GM19099 (cell line): ENCODE results near the gene TAP1.

Experiments used
- POLR2A ChIP-seq: IDR thresholded peaks from 3 replicates; pipeline ENCODE4 v1.6.1; 2011; ENCODE audit warnings: low read depth; ENCODE audit not compliant: insufficient read length; ENCODE audit errors: extremely low read depth

The TAP1 gene

GRCh38 chr6:32803416-32803815, 50.1 kb downstream of the TAP1 start:
- TF ChIP-seq POLR2A = no peak

- no peak for TF ChIP-seq POLR2A
Observed at GRCh38 chr6:32799740-32800139, 53.8 kb downstream of the TAP1 start.

GRCh38 chr6:32799168-32799567, 54.3 kb downstream of the TAP1 start:
- TF ChIP-seq POLR2A = no peak

GRCh38 chr6:32796848-32797776, 56.4 kb downstream of the TAP1 start:
- TF ChIP-seq POLR2A = no peak
